CD4-positive, alpha-beta T cell (primary cell): ENCODE measurements around the gene LOXL1. TPM values are rescaled to one million over a fixed set of nuclear protein-coding genes. Genes with fewer than 3 reads are reported as not detected.

ENCODE experiments used
- ATAC-seq: fragments of 200-7000 bp; cut with Tn5 transposase; one replicate; pipeline ENCODE4 v1.10.0; 2022; ENCODE audit warnings: mild to moderate bottlenecking; ENCODE audit not compliant: poor library complexity
- CTCF ChIA-PET: fragments of 350-600 bp; sonication (Branson Sonifier 250); formaldehyde crosslinking; loops from one replicate; lab custom pipeline; 2021; ENCODE audit warnings: antibody characterized with exemption, inconsistent platforms; lab: Charles Lee
- POLR2A ChIA-PET: fragments of 350-600 bp; sonication (Branson Sonifier 250); formaldehyde crosslinking; loops from one replicate; lab custom pipeline; 2021; ENCODE audit warnings: antibody characterized with exemption, inconsistent platforms; lab: Charles Lee
- DNase-seq, 14 experiments: peaks; one replicate each; pipeline ENCODE4 v3.0.0-alpha.2; 2013 to 2020; ENCODE audit warnings: mixed read lengths in 2 of 14
- H3K27ac ChIP-seq, 2 donors: one replicate each; pipeline versions ENCODE4 v1.5.1 to v1.7.0; 2013; ENCODE audit warnings: low read length in 2 of 2, low read depth in 1 of 2, mild to moderate bottlenecking in 1 of 2
- H3K27me3 ChIP-seq, 2 experiments: 1 replicate in 1 of 2; 2 replicates in 1 of 2; pipeline versions ENCODE4 v1.6.1 to v1.7.0; 2013; ENCODE audit warnings: low read length in 2 of 2, control low read depth in 1 of 2, mild to moderate bottlenecking in 1 of 2, moderate library complexity in 1 of 2; ENCODE audit not compliant: insufficient read depth in 2 of 2, control insufficient read depth in 1 of 2
- H3K36me3 ChIP-seq: one replicate; pipeline ENCODE4 v1.6.1; 2013; ENCODE audit warnings: low read length, control low read depth; ENCODE audit not compliant: insufficient read depth
- H3K4me1 ChIP-seq: one replicate; pipeline ENCODE4 v1.6.1; 2013; ENCODE audit warnings: low read length, control low read depth; ENCODE audit not compliant: insufficient read depth
- H3K4me3 ChIP-seq: one replicate; pipeline ENCODE4 v1.5.1; 2013; ENCODE audit warnings: mild to moderate bottlenecking, low read length, moderate library complexity
- H3K9me3 ChIP-seq, 2 experiments: 1 replicate in 1 of 2; 2 replicates in 1 of 2; pipeline versions ENCODE4 v1.6.1 to v1.7.0; 2013; ENCODE audit warnings: low read length in 2 of 2, mild to moderate bottlenecking in 2 of 2, control low read depth in 1 of 2, moderate library complexity in 1 of 2; ENCODE audit not compliant: control insufficient read depth in 1 of 2, insufficient read depth in 1 of 2
- H3K27ac Mint-ChIP-seq: one replicate; pipeline ENCODE4 v1.8.0; 2020; ENCODE audit warnings: mixed read lengths
- H3K27me3 Mint-ChIP-seq: one replicate; pipeline ENCODE4 v1.8.0; 2021; ENCODE audit warnings: mixed read lengths
- H3K36me3 Mint-ChIP-seq: one replicate; pipeline ENCODE4 v1.8.0; 2021; ENCODE audit warnings: low read depth, mixed read lengths
- H3K4me1 Mint-ChIP-seq: one replicate; pipeline ENCODE4 v1.8.0; 2021; ENCODE audit warnings: low read depth, mixed read lengths
- H3K4me3 Mint-ChIP-seq: one replicate; pipeline ENCODE4 v1.8.0; 2020; ENCODE audit warnings: mild to moderate bottlenecking, mixed read lengths
- H3K9me3 Mint-ChIP-seq: one replicate; pipeline ENCODE4 v1.8.0; 2020; ENCODE audit warnings: mixed read lengths
- CTCF ChIP-seq: fragments of 200-600 bp; IDR thresholded peaks from one replicate; pipeline ENCODE4 v1.8.0; 2022; ENCODE audit warnings: antibody characterized with exemption, mild to moderate bottlenecking
- intact Hi-C, 2 experiments: fragments of 100-400 bp; cut with DNase I in 1 of 2; cut with micrococcal nuclease in 1 of 2; formaldehyde crosslinking; loops; one replicate each; pipeline versions ENCODE4 v1.15.1 to v1.9.0; 2023 to 2025; cut with DNase I, micrococcal nuclease
- total RNA-seq, 174 experiments: library from RNA in 2 of 174; stranded (reverse) in 2 of 174; gene quantifications; one replicate each; pipeline ENCODE4 v1.2.3 and lab custom pipeline; 2021 to 2026

LOXL1 gene
- total RNA-seq, 2 experiments from 2014 or later, result 3.0 to 3.5 TPM

- peaks cover 0 to 6% of the 10 kb centered on the region in 2 experiments for H3K9me3 ChIP-seq
- H3K4me3 ChIP-seq, result no peak overlapping the region
- H3K27me3 ChIP-seq, result peaks cover 6 to 12% of the 10 kb centered on the region in 2 experiments
- TF ChIP-seq CTCF, result no peak
- H3K4me1 ChIP-seq, result no peaks in the 10 kb centered on the region
- H3K4me1 Mint-ChIP-seq, result no peaks in the 10 kb centered on the region
- peaks cover 27% of the 10 kb centered on the region for H3K27me3 Mint-ChIP-seq
- no peak overlapping the region for H3K27ac ChIP-seq
- ATAC-seq (no peak), DNase-seq (no peak)
- no peaks in the 10 kb centered on the region for H3K9me3 Mint-ChIP-seq
- no peaks in the 10 kb centered on the region for H3K36me3 Mint-ChIP-seq
- ChIA-PET POLR2A (no interaction called here), CTCF (no interaction called here)
- no peak overlapping the region for H3K4me3 Mint-ChIP-seq
- H3K36me3 ChIP-seq, result no peaks in the 10 kb centered on the region
- H3K27ac Mint-ChIP-seq, result no peak overlapping the region
- intact Hi-C loops, result no loop called here
These were observed 39.4 kb upstream of the LOXL1 start for GRCh38 chr15:73886717-73887345.

- H3K4me3 ChIP-seq, result no peak overlapping the region
- peaks cover 6 to 8% of the 10 kb centered on the region in 2 experiments for H3K27me3 ChIP-seq
- ATAC-seq (no peak), DNase-seq (no peak)
- CTCF ChIA-PET, result no interaction called here
- Mint-ChIP-seq H3K4me1 (no peaks in the 10 kb centered on the region), H3K27ac (no peak overlapping the region), H3K27me3 (peaks cover 28% of the 10 kb centered on the region), H3K36me3 (no peaks in the 10 kb centered on the region), H3K4me3 (no peak overlapping the region), H3K9me3 (no peaks in the 10 kb centered on the region)
- intact Hi-C loops, result no loop called here
- peaks cover 0 to 10% of the 10 kb centered on the region in 2 experiments for H3K9me3 ChIP-seq
- POLR2A ChIA-PET, result no interaction called here
- H3K36me3 ChIP-seq, result no peaks in the 10 kb centered on the region
- TF ChIP-seq CTCF, result no peak
- H3K4me1 ChIP-seq, result no peaks in the 10 kb centered on the region
- no peak overlapping the region for H3K27ac ChIP-seq
These were observed 38.8 kb upstream of the LOXL1 start for GRCh38 chr15:73887481-73887880.

- no peaks in the 10 kb centered on the region for H3K4me1 Mint-ChIP-seq
- CTCF ChIA-PET, result interaction anchor here (1.0 kb wide), 1 partner anchor 15 kb away, joined by 4 read pairs; the partner anchor contains the start of gene TBC1D21
- no peaks in the 10 kb centered on the region for H3K36me3 ChIP-seq
- no peak overlapping the region for H3K4me3 Mint-ChIP-seq
- no peak for ATAC-seq
- no peak overlapping the region for H3K27ac ChIP-seq
- no peaks in the 10 kb centered on the region for H3K9me3 Mint-ChIP-seq
- H3K4me1 ChIP-seq, result no peaks in the 10 kb centered on the region
- no peak overlapping the region for H3K27ac Mint-ChIP-seq
- H3K9me3 ChIP-seq, result peaks cover 0 to 12% of the 10 kb centered on the region in 2 experiments
- peaks cover 32% of the 10 kb centered on the region for H3K27me3 Mint-ChIP-seq
- H3K4me3 ChIP-seq, result no peak overlapping the region
- POLR2A ChIA-PET, result no interaction called here
- H3K27me3 ChIP-seq, result peaks cover 6 to 7% of the 10 kb centered on the region in 2 experiments
- no peak for TF ChIP-seq CTCF
- no peaks in the 10 kb centered on the region for H3K36me3 Mint-ChIP-seq
- intact Hi-C loops, result no loop called here
- DNase-seq, result no peak
These were observed 37.8 kb upstream of the LOXL1 start for GRCh38 chr15:73888224-73889041.
